Fibroblast of lung (primary cell): ENCODE measurements around the gene MELTF.

ENCODE experiments used
- CTCF ChIP-seq, 2 donors: IDR thresholded peaks in 1 of 2; conservative IDR thresholded peaks in 1 of 2; 1 replicate in 1 of 2; 2 replicates in 1 of 2; pipeline ENCODE4 v1.5.1; 2011 to 2012; ENCODE audit warnings: low read length in 2 of 2, control low read depth in 1 of 2, inconsistent platforms in 1 of 2, low read depth in 1 of 2, mild to moderate bottlenecking in 1 of 2
- EZH2 ChIP-seq: IDR thresholded peaks from 2 replicates; pipeline ENCODE4 v1.5.1; 2012; ENCODE audit warnings: low read length, control low read depth, mild to moderate bottlenecking; ENCODE audit errors: missing control alignments

GRCh38 chr3:197003461-197004385 is 25.9 kb downstream of the MELTF start:
- TF ChIP-seq CTCF (conservative IDR thresholded peaks at IDR 0.05 in 1 of 2, IDR thresholded peaks at IDR 0.05 in 1 of 2; ENCODE audit: low read depth in 1 of 2, low read length in 2 of 2) (no peak), EZH2 (no peak)
